Endothelial cell of umbilical vein (primary cell): ENCODE results near the gene NCR2.

Experiments
- FOS ChIP-seq: IDR thresholded peaks from 2 replicates; pipeline ENCODE4 v1.6.1; 2011; ENCODE audit warnings: mild to moderate bottlenecking, low read length, moderate library complexity, borderline replicate concordance; ENCODE audit not compliant: insufficient read depth
- POLR2A ChIP-seq: IDR thresholded peaks from 2 replicates; pipeline ENCODE4 v1.6.1; 2012; ENCODE audit warnings: low read depth, mild to moderate bottlenecking, control low read depth, low read length

GRCh38 chr6:41315943-41316620, 19.3 kb upstream of the NCR2 start:
- no peak for TF ChIP-seq FOS
- TF ChIP-seq POLR2A, result no peak
